Stimulated activated CD8-positive, alpha-beta memory T cell treated with anti-CD3 and anti-CD28 coated beads, Interleukin-15, amount 100 ng/mL, for 1 hour (primary cell): ENCODE results near the gene ITGAX.

ENCODE experiments used
- DNase-seq: peaks from one replicate; pipeline ENCODE4 v3.0.0-alpha.2; 2020; ENCODE audit warnings: low read depth

Gene ITGAX

GRCh38 chr16:31348579-31348978, 6.4 kb upstream of the ITGAX start:
- DNase-seq: no peak

- no peak for DNase-seq
Observed at GRCh38 chr16:31350275-31351005, 4.5 kb upstream of the ITGAX start.

- DNase-seq: no peak
Observed at GRCh38 chr16:31351246-31351941, 3.6 kb upstream of the ITGAX start.

- DNase-seq: no peak
Observed at GRCh38 chr16:31351942-31352325, 3.0 kb upstream of the ITGAX start.

GRCh38 chr16:31352376-31353115, 2.4 kb upstream of the ITGAX start:
- DNase-seq: no peak

GRCh38 chr16:31355431-31356100, 590 bp downstream of the ITGAX start:
- no peak for DNase-seq

GRCh38 chr16:31356566-31357323, 1.8 kb downstream of the ITGAX start:
- no peak for DNase-seq

- no peak for DNase-seq
Observed at GRCh38 chr16:31357324-31358109, 2.5 kb downstream of the ITGAX start.

- DNase-seq: no peak
Observed at GRCh38 chr16:31360251-31360650, 5.3 kb downstream of the ITGAX start.

- DNase-seq: no peak
Observed at GRCh38 chr16:31361201-31362110, 6.5 kb downstream of the ITGAX start.

GRCh38 chr16:31362476-31363405, 7.8 kb downstream of the ITGAX start:
- DNase-seq: no peak

- DNase-seq: no peak
Observed at GRCh38 chr16:31363721-31364120, 8.7 kb downstream of the ITGAX start.

GRCh38 chr16:31364421-31364820, 9.4 kb downstream of the ITGAX start:
- DNase-seq: no peak

- DNase-seq: no peak
Observed at GRCh38 chr16:31365131-31365865, 10.3 kb downstream of the ITGAX start.

GRCh38 chr16:31367853-31368252, 12.9 kb downstream of the ITGAX start:
- DNase-seq: no peak

- DNase-seq: no peak
Observed at GRCh38 chr16:31371008-31371407, 16.0 kb downstream of the ITGAX start.

GRCh38 chr16:31371619-31372484, 16.9 kb downstream of the ITGAX start:
- DNase-seq: no peak
